Lower leg skin (tissue), 3 donors: ENCODE data around the gene ELF1.

ENCODE experiments used
- CTCF ChIP-seq, 3 donors: fragments of 450-650 bp; IDR thresholded peaks; one replicate each; pipeline ENCODE4 v1.5.1; 2016; ENCODE audit warnings: antibody characterized with exemption in 3 of 3, mild to moderate bottlenecking in 3 of 3, moderate library complexity in 2 of 3
- POLR2A ChIP-seq, 2 donors: fragments of 450-650 bp; IDR thresholded peaks; one replicate each; pipeline ENCODE4 v1.6.1; 2016 to 2017; ENCODE audit warnings: antibody characterized with exemption in 2 of 2, mild to moderate bottlenecking in 1 of 2, moderate library complexity in 1 of 2

- no peak for TF ChIP-seq POLR2A (IDR thresholded peaks at IDR 0.05)
- TF ChIP-seq CTCF (IDR thresholded peaks at IDR 0.05) = no peak
These were observed 58.4 kb downstream of the ELF1 start for GRCh38 chr13:40960716-40961115.
